Testis (tissue), 2 donors: ENCODE data around the gene NMT1.

Source experiments
- CTCF ChIP-seq, 3 experiments: fragments of 450-650 bp in 2 of 3; fragments of 200-600 bp in 1 of 3; sonication (generic) in 1 of 3; IDR thresholded peaks; one replicate each; pipeline ENCODE4 v1.5.1; 2016 to 2019; ENCODE audit warnings: antibody characterized with exemption in 3 of 3, mild to moderate bottlenecking in 2 of 3, moderate library complexity in 1 of 3
- POLR2A ChIP-seq: fragments of 450-650 bp; IDR thresholded peaks from one replicate; pipeline ENCODE4 v1.6.1; 2017; ENCODE audit warnings: antibody characterized with exemption, mild to moderate bottlenecking, moderate library complexity

- no peak for TF ChIP-seq POLR2A
- no peak for TF ChIP-seq CTCF (IDR thresholded peaks at IDR 0.05)
Observed at GRCh38 chr17:45013021-45013997, 47.8 kb upstream of the NMT1 start.
